K562 (cell line): ENCODE results near the gene SLC5A3.

Experiments used
- LEF1 ChIP-seq: fragments of 450-650 bp; IDR thresholded peaks from 2 replicates; pipeline ENCODE4 v1.6.1; 2016; ENCODE audit warnings: mild to moderate bottlenecking
- MTA3 ChIP-seq: fragments of 450-650 bp; formaldehyde crosslinking; IDR thresholded peaks from 2 replicates; pipeline ENCODE4 v1.6.1; 2017; ENCODE audit warnings: mild to moderate bottlenecking, borderline replicate concordance
- SRSF9 ChIP-seq: fragments of 200-400 bp; formaldehyde crosslinking; IDR thresholded peaks from 2 replicates; pipeline ENCODE4 v1.6.1; 2017; ENCODE audit warnings: low read depth, low read length, borderline replicate concordance
- TAF1 ChIP-seq: IDR thresholded peaks from 2 replicates; pipeline ENCODE4 v1.6.1; 2011; ENCODE audit warnings: mild to moderate bottlenecking, low read length, moderate library complexity; ENCODE audit not compliant: insufficient read depth, control insufficient read depth, severe bottlenecking; ENCODE audit errors: extremely low read depth
- TF ChIP-seq, protein P1 (sequence below), 3 experiments: IDR thresholded peaks in 2 of 3; conservative IDR thresholded peaks in 1 of 3; 2 replicates each; pipeline ENCODE4 v1.5.1; 2011 to 2012; ENCODE audit warnings: low read length in 3 of 3, mild to moderate bottlenecking in 3 of 3, control low read depth in 2 of 3, improper control_type of control experiment in 1 of 3, inconsistent platforms in 1 of 3, low read depth in 1 of 3, mixed read lengths in 1 of 3, moderate library complexity in 1 of 3; ENCODE audit not compliant: insufficient read depth in 2 of 3

- TF ChIP-seq LEF1 (no peak), TAF1 (no peak), SRSF9 (no peak), MTA3 (no peak)
- TF ChIP-seq, protein P1, sequence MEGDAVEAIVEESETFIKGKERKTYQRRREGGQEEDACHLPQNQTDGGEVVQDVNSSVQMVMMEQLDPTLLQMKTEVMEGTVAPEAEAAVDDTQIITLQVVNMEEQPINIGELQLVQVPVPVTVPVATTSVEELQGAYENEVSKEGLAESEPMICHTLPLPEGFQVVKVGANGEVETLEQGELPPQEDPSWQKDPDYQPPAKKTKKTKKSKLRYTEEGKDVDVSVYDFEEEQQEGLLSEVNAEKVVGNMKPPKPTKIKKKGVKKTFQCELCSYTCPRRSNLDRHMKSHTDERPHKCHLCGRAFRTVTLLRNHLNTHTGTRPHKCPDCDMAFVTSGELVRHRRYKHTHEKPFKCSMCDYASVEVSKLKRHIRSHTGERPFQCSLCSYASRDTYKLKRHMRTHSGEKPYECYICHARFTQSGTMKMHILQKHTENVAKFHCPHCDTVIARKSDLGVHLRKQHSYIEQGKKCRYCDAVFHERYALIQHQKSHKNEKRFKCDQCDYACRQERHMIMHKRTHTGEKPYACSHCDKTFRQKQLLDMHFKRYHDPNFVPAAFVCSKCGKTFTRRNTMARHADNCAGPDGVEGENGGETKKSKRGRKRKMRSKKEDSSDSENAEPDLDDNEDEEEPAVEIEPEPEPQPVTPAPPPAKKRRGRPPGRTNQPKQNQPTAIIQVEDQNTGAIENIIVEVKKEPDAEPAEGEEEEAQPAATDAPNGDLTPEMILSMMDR (IDR thresholded peaks at IDR 0.05 in 2 of 3, conservative IDR thresholded peaks at IDR 0.05 in 1 of 3; ENCODE audit: insufficient read depth in 2 of 3, low read depth in 1 of 3, low read length in 3 of 3): no peak
Measured at GRCh38 chr21:34071683-34072082, 1.7 kb upstream of the SLC5A3 start.
